Fibroblast of mammary gland (primary cell): ENCODE results near the gene PABPC1L.
A peak's percentile ranks its signal among the peaks of the same experiment; 100 is the strongest.

Source experiments
- DNase-seq: peaks from one replicate; pipeline ENCODE4 v3.0.0-alpha.2; 2010; ENCODE audit warnings: low read depth
- H3K4me3 ChIP-seq: 2 replicates; pipeline ENCODE4 v1.5.1; 2011; ENCODE audit warnings: low read depth, mild to moderate bottlenecking, low read length, moderate library complexity; ENCODE audit not compliant: control insufficient read depth
- TF ChIP-seq, protein P1 (sequence below): conservative IDR thresholded peaks from 2 replicates; pipeline ENCODE4 v1.5.1; 2011; ENCODE audit warnings: low read depth, low read length, inconsistent platforms; ENCODE audit not compliant: control insufficient read depth, insufficient read depth

Gene PABPC1L

DNA sequence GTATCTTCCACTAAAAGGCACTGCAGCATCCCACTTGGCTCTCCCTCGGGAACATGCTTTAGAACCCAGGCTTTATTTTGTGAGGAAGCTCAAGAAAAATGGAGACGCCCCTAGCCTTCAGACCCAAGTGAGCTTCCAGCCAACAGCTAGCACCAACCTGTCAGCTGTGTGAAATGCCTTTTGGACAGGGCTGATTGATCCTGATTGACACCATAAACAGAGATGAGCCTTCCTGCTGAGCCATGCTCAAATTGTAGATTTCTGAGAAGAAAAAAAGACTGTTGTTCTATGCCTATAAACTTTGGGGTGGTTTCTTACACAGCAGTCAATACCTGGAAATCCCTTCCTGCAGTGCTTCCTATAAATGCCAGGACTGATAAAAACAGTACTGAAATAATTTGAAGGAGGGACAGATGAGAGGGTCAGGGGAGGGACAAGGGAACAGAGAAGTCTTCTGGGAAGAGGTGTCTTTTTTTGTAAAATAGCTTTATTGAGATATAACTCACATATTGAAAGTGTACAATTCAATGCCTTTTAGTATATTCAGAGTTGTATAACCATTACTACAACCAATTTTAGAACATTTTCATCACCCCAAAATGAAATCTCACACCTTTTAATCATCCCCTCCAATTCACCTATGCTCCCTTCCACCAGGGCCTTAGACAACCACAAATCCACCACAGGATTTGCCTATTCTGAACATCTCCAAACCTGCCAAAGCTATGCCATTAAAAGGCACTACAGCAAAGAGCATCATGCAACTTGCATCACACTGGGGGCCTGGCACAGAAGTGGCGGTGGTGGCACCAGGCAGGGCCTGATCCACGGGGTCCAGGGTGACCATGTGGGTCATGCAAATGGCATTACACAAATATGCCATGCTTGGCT lies 53.7 kb downstream of the PABPC1L start:
- DNase-seq, result no peak
- TF ChIP-seq, protein P1, sequence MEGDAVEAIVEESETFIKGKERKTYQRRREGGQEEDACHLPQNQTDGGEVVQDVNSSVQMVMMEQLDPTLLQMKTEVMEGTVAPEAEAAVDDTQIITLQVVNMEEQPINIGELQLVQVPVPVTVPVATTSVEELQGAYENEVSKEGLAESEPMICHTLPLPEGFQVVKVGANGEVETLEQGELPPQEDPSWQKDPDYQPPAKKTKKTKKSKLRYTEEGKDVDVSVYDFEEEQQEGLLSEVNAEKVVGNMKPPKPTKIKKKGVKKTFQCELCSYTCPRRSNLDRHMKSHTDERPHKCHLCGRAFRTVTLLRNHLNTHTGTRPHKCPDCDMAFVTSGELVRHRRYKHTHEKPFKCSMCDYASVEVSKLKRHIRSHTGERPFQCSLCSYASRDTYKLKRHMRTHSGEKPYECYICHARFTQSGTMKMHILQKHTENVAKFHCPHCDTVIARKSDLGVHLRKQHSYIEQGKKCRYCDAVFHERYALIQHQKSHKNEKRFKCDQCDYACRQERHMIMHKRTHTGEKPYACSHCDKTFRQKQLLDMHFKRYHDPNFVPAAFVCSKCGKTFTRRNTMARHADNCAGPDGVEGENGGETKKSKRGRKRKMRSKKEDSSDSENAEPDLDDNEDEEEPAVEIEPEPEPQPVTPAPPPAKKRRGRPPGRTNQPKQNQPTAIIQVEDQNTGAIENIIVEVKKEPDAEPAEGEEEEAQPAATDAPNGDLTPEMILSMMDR, result no peak
- no peak overlapping the region for H3K4me3 ChIP-seq

- DNase-seq, result no peak
- peak overlapping the region; percentile 95 for H3K4me3 ChIP-seq
Observed at GRCh38 chr20:44965651-44966029, 55.8 kb downstream of the PABPC1L start.

DNA sequence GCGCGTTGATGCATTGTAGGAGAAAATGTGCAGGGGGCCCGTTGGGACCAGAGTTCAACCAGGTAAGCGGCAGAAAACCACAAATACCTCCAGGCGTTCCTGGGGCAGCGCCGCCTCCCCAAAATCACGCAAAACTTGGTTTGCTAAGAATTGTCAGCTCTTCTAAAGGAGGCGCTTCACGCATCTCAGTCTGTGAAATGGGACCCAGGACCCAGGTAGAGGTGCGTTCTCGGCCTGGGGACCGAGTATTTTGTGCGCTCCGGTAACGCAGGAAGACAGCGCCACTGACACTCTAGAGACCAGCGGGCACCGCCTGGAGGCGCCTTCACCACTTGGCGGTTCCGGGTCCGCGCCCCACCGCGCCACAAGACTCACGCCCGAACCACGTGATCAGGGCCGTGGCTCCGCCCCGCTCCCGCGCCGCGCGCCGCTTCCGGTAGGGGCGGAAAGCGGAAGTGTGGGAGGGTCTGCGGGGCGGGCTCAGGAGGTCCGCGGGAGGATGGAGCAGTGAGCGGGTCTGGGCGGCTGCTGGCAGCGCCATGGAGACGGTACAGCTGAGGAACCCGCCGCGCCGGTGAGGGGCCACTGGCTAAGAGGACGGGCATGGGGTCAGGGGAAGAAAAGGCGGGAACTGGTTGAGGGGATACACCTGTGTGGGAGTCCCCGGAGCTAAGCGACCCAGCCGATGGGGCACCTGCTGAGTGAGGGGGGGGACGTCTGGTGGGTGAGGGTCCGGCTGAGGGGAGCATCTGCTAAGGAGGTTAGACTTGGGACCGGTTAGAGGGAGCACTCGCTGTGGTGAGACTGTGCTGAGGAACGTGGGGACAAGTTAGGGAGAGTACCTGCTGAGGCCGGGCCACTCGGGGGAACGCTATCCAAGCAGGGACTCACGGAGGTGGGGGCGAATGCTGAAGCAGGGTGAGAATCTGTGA lies 56.4 kb downstream of the PABPC1L start, which contains the start of gene STK4:
TSS of gene STK4 (plus strand) at position 483 of the 932 bp plus-strand sequence. CDS start at position 540, 57 bp downstream.
- TF ChIP-seq, protein P1, result peak; percentile 33
- peak within 1 kb of the TSS; percentile 95 for H3K4me3 ChIP-seq

More at GRCh38 chr20:44965651-44966029, 55.8 kb downstream of the PABPC1L start:
- TF ChIP-seq, protein P1, result no peak

DNA sequence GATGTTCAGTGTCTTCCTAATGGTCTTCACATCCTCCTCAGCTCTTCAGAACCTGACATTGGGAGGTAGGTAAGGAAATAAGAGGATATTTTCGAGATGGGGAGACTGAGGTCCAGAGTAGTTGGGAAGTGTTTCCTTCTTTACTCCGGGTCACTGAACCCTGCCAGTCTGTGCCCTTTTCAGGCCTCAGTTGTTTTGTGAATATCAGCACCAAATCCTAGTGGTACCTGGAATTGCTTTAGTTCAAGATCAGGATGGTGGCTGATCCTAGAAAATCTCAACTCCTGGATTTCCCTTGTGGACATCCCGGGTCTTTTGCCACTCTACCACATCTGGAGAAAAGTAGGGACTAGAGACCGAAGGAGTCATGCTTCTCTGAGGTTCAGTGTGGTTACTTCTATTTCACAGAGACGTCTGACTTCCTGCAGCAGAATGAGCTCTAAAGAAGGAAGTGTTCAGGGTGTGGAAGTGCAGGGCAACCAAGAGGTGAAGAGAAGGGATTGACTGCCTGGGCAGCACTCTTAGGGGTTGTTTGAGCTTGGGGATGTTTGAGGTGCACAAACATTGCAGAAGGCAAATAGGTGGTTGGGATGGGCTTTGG lies 57.4 kb downstream of the PABPC1L start:
- peak overlapping the region; percentile 95 for H3K4me3 ChIP-seq
- DNase-seq, result peak; percentile 35
- TF ChIP-seq, protein P1, result no peak

More for the DNA sequence above, 56.4 kb downstream of the PABPC1L start, which contains the start of gene STK4:
- peak; percentile 83 for DNase-seq

GRCh38 chr20:44969300-44969894 lies 59.5 kb downstream of the PABPC1L start:
- TF ChIP-seq, protein P1, result no peak
- DNase-seq, result peak; percentile 11
- no peak overlapping the region for H3K4me3 ChIP-seq
